Rectal smooth muscle tissue (tissue), 1 donor: Measurements from ENCODE around the gene NDP.

Experiments
- H3K27ac ChIP-seq: one replicate; pipeline ENCODE4 v1.7.0; 2013; ENCODE audit warnings: low read depth, low read length, inconsistent platforms
- H3K27me3 ChIP-seq: one replicate; pipeline ENCODE4 v1.7.0; 2013; ENCODE audit warnings: low read length; ENCODE audit not compliant: control insufficient read depth, insufficient read depth
- H3K36me3 ChIP-seq: one replicate; pipeline ENCODE4 v1.7.0; 2013; ENCODE audit warnings: low read length; ENCODE audit not compliant: control insufficient read depth, insufficient read depth
- H3K4me1 ChIP-seq: one replicate; pipeline ENCODE4 v1.7.0; 2013; ENCODE audit warnings: low read length; ENCODE audit not compliant: control insufficient read depth, insufficient read depth
- H3K4me3 ChIP-seq: one replicate; pipeline ENCODE4 v1.7.0; 2013; ENCODE audit warnings: low read length
- H3K9ac ChIP-seq: one replicate; pipeline ENCODE4 v1.7.0; 2013; ENCODE audit warnings: low read length

Gene NDP, protein sequence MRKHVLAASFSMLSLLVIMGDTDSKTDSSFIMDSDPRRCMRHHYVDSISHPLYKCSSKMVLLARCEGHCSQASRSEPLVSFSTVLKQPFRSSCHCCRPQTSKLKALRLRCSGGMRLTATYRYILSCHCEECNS

GRCh38 chrX:43973249-43974099, at the start of gene NDP:
TSS of gene NDP (minus strand) at chrX:43973390. CDS start at chrX:43958645, 14,745 bp downstream.
- no peak within 1 kb of the TSS for H3K9ac ChIP-seq
- H3K4me3 ChIP-seq = peak within 1 kb of the TSS; percentile 50
- no peaks in the 10 kb centered on the region for H3K4me1 ChIP-seq
- H3K27me3 ChIP-seq = no peaks in the 10 kb centered on the region
- H3K27ac ChIP-seq = no peak within 1 kb of the TSS
- no peaks in the 10 kb centered on the region for H3K36me3 ChIP-seq

GRCh38 chrX:44022964-44023363, 49.8 kb upstream of the NDP start:
- Histone ChIP-seq H3K4me3 (no peak overlapping the region), H3K4me1 (no peaks in the 10 kb centered on the region), H3K27me3 (no peaks in the 10 kb centered on the region), H3K9ac (no peak overlapping the region), H3K27ac (no peak overlapping the region), H3K36me3 (no peaks in the 10 kb centered on the region)

DNA sequence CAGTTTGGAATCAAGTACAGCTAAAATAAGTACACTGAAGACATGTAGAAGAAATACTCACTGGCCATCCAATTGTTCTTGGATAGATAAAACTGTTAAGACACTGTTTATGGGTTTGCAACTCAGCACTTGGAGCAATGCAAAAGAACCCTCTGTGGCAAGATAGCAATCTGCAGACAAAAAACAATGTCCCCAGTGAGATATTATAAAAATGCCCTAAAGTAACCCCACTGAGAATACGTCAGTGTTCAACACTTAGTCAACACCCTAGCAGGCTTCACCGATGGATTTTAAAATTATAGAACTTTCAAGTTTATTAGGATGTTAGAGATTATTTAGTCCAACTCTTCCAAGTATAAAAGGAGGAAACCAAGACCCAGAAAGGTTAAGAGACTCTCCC, 47.5 kb upstream of the NDP start:
- no peaks in the 10 kb centered on the region for H3K27me3 ChIP-seq
- H3K4me3 ChIP-seq = no peak overlapping the region
- no peak overlapping the region for H3K9ac ChIP-seq
- no peaks in the 10 kb centered on the region for H3K4me1 ChIP-seq
- H3K36me3 ChIP-seq = no peaks in the 10 kb centered on the region
- H3K27ac ChIP-seq = no peak overlapping the region

DNA sequence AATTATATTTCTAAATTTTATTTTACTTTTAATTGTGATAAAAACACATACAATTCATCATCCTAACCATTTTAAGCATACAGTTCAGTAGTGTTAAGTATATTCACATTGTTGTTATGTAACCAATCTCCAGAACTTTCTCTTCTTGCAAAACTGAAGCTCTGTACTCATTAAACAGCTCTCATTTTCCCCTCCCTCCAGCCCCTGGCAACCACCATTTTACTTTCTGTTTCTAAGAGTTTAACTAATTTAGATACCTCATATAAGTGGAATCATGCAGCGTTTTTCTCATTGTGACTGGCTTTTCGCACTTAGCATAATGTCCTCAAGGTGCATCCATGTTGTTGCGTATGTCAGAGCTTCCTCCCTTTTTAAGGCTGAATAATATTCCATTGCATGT, 46.7 kb upstream of the NDP start:
- H3K4me3 ChIP-seq = no peak overlapping the region
- no peak overlapping the region for H3K27ac ChIP-seq
- H3K36me3 ChIP-seq = no peaks in the 10 kb centered on the region
- H3K27me3 ChIP-seq = no peaks in the 10 kb centered on the region
- no peaks in the 10 kb centered on the region for H3K4me1 ChIP-seq
- no peak overlapping the region for H3K9ac ChIP-seq

GRCh38 chrX:44017676-44018075, 44.5 kb upstream of the NDP start:
- Histone ChIP-seq H3K27ac (no peak overlapping the region), H3K9ac (no peak overlapping the region), H3K27me3 (no peaks in the 10 kb centered on the region), H3K4me3 (no peak overlapping the region), H3K4me1 (no peaks in the 10 kb centered on the region), H3K36me3 (no peaks in the 10 kb centered on the region)

- no peaks in the 10 kb centered on the region for H3K27me3 ChIP-seq
- no peaks in the 10 kb centered on the region for H3K4me1 ChIP-seq
- H3K9ac ChIP-seq = no peak overlapping the region
- no peak overlapping the region for H3K4me3 ChIP-seq
- H3K36me3 ChIP-seq = no peaks in the 10 kb centered on the region
- H3K27ac ChIP-seq = no peak overlapping the region
Observed at GRCh38 chrX:44016906-44017305, 43.7 kb upstream of the NDP start.

DNA sequence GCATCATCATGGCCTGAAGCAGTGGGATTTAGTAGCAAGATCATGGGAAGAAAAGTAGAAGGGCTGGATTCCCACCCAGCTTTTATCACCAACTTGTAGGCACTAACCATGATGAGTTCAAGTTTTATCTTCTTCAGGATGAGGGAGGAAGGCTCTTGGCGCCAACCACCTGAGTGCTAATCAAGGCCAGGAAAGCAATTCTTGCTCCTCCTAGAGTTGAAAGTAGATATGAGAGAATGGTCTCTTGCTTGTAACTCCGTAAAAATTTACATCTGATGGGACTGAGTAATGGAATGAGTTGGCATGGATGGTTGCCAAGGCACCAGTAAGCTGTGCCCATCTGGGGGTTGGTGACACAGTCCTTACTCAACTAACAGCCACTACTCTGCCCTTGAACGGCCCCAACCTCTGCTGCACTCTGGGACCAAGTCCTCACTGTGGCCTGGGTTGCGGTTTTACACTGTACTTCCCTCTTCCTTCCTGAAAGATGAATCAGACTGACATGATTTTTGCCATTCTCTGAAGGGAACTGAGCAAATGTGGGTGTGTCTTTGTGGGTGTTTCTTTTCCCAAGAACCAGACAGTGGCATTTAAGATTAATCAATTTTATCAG, 39.4 kb upstream of the NDP start:
- Histone ChIP-seq H3K9ac (no peak overlapping the region), H3K27ac (no peak overlapping the region), H3K4me3 (no peak overlapping the region), H3K4me1 (no peaks in the 10 kb centered on the region), H3K27me3 (no peaks in the 10 kb centered on the region), H3K36me3 (no peaks in the 10 kb centered on the region)

DNA sequence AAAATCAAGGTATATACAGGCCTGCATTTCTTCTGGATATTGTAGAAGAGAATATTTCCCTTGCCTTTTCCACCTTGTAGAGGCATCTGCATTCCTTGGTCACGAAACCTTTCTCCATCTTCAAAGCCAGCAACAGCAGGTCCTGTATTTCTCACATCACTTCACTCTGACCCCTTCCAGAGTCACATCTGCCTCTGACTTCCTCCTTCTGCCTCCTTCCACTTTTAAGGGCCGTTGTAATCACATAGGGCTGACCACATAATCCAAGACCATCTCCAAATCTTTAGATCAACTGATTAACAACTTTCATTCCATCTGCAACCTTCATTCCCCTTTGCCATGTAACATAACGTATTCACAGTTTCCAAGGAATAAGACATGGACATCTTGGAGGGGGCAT, 38.3 kb upstream of the NDP start:
- Histone ChIP-seq H3K4me3 (no peak overlapping the region), H3K27me3 (no peaks in the 10 kb centered on the region), H3K36me3 (no peaks in the 10 kb centered on the region), H3K4me1 (no peaks in the 10 kb centered on the region), H3K27ac (no peak overlapping the region), H3K9ac (no peak overlapping the region)

DNA sequence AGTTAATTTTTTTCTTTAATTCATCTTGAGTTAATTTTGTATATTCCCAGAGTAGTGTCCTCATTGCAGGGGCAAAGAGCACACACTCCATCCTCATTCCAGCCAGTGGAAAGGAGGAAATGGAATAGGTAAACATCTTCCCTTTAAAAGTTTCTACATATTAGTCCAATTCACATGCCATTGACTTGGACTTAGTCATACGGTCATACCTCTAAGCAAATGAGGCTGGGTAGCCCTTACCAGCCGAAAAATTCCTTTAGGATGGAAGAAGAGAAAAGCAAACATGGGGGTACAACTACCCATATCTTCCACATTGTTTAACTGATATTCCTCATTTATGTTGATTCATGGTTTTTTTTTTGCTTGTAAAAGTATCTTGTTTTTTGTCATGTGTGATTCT, 37.4 kb upstream of the NDP start:
- no peak overlapping the region for H3K9ac ChIP-seq
- H3K36me3 ChIP-seq = no peaks in the 10 kb centered on the region
- H3K4me1 ChIP-seq = no peaks in the 10 kb centered on the region
- H3K27me3 ChIP-seq = no peaks in the 10 kb centered on the region
- H3K27ac ChIP-seq = no peak overlapping the region
- no peak overlapping the region for H3K4me3 ChIP-seq

DNA sequence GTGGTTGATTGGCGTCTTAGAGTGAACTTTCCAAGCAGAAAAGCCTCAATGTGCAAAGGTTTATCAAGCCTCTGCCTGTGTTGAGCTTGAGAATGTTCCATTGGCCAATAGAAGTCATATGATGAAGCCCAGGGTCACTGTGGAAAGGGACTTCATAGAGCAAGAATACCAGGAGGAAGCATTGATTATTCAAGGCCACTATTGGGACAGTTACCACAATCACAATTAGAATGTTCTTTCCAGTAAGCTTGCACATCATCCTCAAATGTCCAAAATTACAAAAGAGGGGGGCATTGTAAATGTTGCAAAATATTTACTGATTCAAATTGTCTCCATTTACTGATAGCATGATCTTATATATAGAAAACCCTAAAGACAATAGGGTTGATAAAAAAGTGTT, 32.9 kb upstream of the NDP start:
- Histone ChIP-seq H3K36me3 (no peaks in the 10 kb centered on the region), H3K9ac (no peak overlapping the region), H3K27ac (no peak overlapping the region), H3K4me3 (no peak overlapping the region), H3K27me3 (no peaks in the 10 kb centered on the region), H3K4me1 (no peaks in the 10 kb centered on the region)

DNA sequence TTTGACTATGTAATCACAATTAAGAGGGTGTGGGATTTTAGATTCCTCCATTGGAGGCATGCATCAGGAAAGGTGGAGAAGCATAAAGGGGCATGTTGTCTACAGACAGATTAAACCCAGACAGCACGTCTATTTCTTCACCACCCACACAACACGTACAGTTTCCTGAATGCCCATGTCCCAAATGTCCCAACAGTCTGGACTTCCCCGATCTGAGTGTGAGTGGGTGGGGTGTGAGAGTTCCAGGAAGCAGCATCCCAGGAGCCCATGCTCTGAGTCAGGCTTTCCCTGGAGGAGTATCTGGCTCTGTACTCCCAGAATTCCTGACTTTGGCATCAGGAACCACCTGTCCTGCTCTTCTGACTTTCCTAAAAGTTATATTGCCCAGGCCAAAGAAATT, 30.8 kb upstream of the NDP start:
- Histone ChIP-seq H3K4me3 (no peak overlapping the region), H3K4me1 (no peaks in the 10 kb centered on the region), H3K9ac (no peak overlapping the region), H3K27me3 (no peaks in the 10 kb centered on the region), H3K27ac (no peak overlapping the region), H3K36me3 (no peaks in the 10 kb centered on the region)

DNA sequence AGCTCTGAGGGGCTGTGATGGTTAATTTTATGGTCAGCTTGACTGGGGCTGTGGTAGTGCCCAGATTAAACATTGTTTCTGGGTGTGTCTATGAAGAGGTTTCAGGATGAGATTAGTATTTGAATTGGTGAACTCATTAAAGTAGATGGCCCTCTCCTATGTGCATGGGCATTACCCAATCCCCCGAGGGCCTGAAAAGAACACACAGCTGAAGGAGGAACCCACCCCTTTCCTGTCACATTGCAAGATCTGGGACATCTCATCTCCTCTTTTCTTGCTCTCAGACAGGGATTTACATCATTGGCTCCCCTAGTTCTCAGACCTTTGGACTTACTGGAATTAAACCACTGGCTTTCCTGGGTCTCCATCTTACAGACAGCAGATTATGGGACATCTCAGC, 29.4 kb upstream of the NDP start:
- H3K4me3 ChIP-seq = no peak overlapping the region
- no peaks in the 10 kb centered on the region for H3K36me3 ChIP-seq
- H3K4me1 ChIP-seq = no peaks in the 10 kb centered on the region
- H3K27ac ChIP-seq = no peak overlapping the region
- H3K9ac ChIP-seq = no peak overlapping the region
- H3K27me3 ChIP-seq = no peaks in the 10 kb centered on the region

DNA sequence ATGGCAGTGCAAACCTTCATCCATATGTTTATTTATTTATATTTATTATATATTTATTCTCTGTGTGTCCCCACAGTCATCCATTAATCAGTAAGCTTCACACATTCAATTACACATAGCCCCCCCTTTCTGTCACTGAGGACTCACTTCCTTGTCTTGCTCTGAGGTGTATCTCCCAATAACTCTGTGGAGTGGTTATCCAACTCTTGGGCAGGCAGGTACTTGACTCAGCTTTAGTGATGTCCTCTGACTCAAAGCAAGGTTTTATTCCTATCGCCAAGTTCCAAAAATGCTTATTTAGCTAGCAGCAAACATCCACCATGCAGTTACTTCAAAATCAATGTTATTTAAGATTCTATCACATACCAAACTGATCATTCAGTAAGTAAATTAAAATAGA, 25.2 kb upstream of the NDP start:
- no peaks in the 10 kb centered on the region for H3K36me3 ChIP-seq
- H3K4me1 ChIP-seq = no peaks in the 10 kb centered on the region
- no peak overlapping the region for H3K27ac ChIP-seq
- H3K27me3 ChIP-seq = no peaks in the 10 kb centered on the region
- H3K4me3 ChIP-seq = no peak overlapping the region
- no peak overlapping the region for H3K9ac ChIP-seq
